Neural progenitor cell (in vitro differentiated cells): ENCODE results near the gene STX17.

Experiments used
- CTCF ChIP-seq: fragments of 200-600 bp; sonication (generic); IDR thresholded peaks from 2 replicates; pipeline ENCODE4 v1.5.1; 2017; ENCODE audit warnings: antibody characterized with exemption, mild to moderate bottlenecking
- EZH2 ChIP-seq: fragments of 200-600 bp; sonication (generic); IDR thresholded peaks from 2 replicates; pipeline ENCODE4 v1.6.1; 2017; ENCODE audit warnings: antibody characterized with exemption, mild to moderate bottlenecking, moderate library complexity

- no peak for TF ChIP-seq CTCF
- TF ChIP-seq EZH2: no peak
Measured at GRCh38 chr9:99867536-99867935, 38.9 kb upstream of the STX17 start.
